GM12874 (cell line): Measurements from ENCODE around the gene ZNF343.

ENCODE experiments used
- CTCF ChIP-seq: IDR thresholded peaks from 2 replicates; pipeline ENCODE4 v1.5.1; 2011; ENCODE audit warnings: low read depth, mild to moderate bottlenecking, control low read depth, low read length, moderate library complexity; ENCODE audit not compliant: insufficient read depth

ZNF343 gene

GRCh38 chr20:2485661-2486060 is 23.1 kb downstream of the ZNF343 start:
- TF ChIP-seq CTCF: no peak

DNA sequence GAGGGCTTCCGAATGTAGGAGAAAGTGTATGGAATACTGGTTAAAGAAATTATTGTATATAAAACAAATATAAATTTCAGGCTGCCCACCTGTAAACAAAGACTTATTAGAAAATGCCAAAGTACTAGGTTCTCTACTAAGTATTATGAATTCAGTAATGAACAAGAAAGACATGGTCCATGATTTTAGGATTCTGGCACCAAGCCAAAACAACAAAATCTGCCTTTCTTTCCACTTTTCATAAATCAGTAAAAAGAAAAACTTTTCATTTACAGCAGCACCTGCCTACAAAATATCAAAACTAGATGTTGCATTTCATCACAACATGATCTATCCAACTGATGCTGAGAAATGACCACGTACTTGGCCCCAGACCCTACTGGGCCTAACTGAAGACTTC is 23.6 kb downstream of the ZNF343 start:
- TF ChIP-seq CTCF: no peak

DNA sequence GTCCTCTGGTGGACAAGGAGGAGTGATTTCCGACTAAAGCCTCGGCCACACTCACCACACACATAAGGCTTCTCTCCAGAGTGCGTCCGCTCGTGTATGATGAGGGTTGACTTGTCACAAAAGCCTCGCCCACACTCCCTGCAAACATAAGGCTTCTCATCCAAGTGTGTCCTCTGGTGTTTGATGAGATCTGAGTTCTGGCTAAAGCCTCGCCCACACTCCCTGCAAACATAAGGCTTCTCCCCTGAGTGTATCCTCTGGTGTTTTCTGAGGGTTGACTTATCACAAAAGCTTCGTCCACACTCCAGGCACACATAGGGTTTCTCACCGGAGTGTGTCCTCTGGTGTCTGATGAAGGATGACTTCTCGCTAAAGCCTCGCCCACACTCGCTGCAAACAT is 25.2 kb downstream of the ZNF343 start:
- no peak for TF ChIP-seq CTCF

- no peak for TF ChIP-seq CTCF
These were observed 28.3 kb downstream of the ZNF343 start for GRCh38 chr20:2480381-2480780.

DNA sequence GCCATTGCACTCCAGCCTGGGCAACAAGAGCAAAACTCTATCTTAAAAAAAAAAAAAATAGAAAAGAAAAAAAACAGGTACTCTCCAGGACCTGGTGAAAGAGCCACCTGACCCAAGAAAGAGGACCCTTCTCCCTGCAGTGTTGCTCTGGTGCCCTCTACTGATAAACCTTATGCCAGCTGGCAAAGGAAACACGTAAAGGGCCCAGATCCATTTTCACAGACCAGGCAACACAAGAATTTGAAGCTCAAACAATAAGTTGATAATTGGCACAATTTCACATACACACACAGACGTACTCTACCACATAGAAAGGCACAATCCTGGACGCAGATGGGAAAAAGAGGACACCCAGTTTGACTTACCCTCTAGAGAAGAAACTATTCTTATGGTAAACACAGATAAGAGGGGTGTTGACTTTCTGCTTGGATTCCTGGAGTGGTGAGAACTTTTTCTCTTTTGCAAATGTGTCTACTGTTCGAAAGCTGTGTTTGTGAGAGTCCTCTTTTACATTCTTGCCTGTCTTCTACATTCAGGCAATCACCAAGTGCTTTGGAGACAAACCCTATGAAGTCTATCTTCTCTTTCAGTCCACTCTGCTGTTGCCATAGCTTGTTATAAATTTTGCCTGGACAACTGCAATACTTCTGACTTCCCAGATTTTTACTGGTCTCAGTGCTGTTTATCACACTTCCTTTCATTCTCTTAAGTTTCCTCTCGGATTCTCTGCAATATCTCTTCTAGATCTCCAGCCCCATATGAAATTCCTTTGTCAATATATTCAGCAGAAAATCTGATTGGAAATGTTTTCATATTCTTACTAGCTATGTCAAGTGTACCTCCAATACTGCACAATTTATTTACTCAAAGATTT is 31.7 kb downstream of the ZNF343 start:
- TF ChIP-seq CTCF: 0 out of 2 replicates have a peak, but pooled peaks have one; percentile 12

- TF ChIP-seq CTCF: no peak
These were observed 32.6 kb downstream of the ZNF343 start for GRCh38 chr20:2475850-2476741.

DNA sequence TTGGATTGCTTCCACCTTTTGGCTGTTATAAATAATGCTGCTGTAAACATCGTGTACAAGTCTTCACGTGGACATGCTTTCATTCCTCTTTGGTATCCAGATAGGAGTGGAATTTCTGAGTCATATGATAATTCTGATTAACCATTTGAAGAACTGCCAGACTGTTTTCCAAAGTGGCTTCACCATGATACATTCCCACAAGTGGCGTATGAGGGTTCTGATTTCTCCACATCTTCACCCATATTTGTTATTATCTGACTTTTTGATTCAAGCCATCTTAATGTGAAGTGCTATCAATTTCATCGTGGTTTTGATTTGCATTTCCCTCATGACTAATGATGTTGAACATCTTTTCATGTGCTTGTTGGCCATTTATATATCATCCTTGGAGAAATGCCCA is 35.2 kb downstream of the ZNF343 start:
- TF ChIP-seq CTCF: no peak
